HG03060 (cell line): ENCODE measurements around the gene STXBP3.
"Not testable (repeated sequence)": the region's sequence is repeated elsewhere in the genome, so short reads cannot be mapped to it uniquely, and the experiment has no call there.

ENCODE experiments used
- ATAC-seq: cut with Tn5 transposase; IDR thresholded peaks from one replicate; pipeline ENCODE4 v1.9.1; 2021; ENCODE audit warnings: low read depth, moderate number of reproducible peaks; ENCODE audit not compliant: unreplicated experiment

Gene STXBP3

DNA sequence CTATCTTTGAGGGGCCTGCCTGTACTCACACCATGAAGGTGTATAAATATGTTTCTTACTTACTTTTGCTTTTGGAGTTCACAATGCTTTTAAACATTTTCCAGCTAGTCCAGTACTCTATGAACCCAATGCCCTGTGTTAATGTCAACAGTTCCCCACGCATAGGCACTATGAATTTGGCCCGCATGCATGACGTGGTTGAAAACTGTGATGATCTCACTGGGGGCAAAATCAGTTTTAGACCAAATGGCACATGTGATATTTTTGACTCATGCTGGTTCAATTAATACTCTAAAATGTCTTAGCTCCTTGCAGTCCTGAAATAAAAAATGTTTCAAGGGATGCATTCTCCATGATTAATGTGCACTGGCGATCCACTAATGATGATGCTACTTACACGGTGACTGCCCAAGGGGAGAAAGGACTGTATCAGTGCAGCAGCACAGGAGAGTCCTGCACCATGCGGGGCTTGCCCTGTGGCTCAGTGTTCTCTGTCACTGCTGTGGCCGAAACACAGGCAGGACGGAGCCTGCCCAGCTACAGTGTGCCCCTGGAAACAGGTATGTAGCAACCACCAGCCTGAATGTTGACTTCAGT lies 18.0 kb upstream of the STXBP3 start:
- no peak for ATAC-seq

DNA sequence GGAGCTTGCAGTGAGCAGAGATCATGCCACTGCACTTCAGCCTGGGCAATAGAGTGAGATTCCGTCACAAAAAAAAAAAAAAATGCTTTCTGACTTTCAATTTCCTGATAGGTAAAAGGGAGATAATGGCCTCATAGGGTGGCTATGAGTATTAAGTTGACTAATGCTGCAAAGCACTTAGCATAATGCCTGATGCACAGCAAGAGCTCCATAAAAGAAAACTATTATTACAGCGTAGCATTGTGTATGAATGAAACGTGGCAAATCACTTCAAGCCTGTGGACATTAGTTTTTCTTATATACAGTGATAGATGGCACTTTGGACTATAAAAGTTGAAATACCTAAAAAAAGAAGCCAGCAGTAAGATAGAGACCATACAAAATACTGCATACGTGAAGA lies 17.0 kb upstream of the STXBP3 start:
- ATAC-seq, result no peak

DNA sequence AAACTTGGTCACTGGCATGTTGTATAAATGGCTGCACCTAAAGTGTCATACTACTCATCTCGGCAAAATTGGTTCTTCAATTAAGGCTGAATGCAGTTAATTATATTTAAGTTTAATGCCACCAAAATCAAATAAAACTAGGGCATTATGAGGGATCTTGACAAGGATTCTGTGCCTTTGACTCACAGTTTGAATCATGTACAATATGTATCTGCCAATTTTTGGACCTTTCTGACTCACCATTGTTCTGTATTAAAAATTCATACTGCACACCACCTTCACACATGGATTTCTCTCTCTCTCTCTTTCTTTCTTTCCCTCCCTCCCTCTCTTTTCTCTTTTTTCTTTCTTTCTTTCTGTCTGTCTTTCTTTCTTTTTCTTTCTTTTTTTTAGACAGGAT lies 14.1 kb upstream of the STXBP3 start:
- no peak for ATAC-seq

DNA sequence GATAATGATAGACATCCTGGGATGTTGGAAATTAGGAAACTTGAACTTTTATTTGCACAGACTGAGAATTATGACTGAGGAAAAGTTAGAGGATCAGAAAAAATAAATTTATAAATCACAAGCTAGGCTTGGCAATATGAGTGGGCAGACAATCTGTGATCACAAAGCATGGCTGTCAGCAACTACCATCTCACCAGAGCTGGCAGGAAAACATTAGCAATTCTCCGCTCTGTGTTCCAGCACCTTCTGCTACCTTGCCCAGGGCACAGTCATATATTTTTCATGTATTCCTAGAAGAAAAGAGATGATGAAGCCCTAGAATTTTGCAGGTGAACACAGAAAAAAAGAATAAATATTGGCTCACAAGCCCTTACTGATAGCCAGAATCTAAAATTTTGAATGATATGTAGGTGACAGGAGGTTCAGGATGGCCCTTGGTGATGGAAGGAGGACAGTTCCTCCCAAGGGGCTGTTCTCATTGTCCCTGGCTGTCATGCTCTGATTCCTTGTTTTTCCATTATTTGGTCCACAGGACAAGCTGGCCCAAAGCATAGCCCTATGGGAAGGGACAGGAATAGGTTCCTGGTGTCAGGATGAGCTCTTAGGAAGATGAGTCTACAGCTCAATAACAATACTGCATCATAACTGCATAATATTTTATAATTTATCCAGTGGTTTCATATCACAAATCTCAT lies 12.2 kb upstream of the STXBP3 start:
- ATAC-seq, result no peak

DNA sequence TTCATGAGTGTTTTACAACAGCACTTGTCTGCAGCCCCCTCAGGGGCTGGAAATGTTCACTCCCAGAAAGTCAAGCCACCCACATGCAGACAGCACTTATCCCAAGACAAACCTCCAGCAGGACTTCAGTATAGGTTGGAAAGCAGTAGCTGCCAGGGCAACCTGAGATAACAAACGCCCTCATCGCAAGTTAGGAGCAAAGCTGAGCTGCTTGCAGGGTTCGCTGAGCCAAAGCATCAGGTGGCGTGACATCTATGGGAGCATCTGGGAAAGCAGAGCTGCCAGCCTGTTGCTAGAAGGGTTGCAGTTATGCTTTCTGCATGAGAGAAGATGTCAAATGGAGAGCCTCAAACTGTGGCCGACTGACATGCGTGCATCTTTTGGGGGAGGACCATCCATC lies 4.2 kb upstream of the STXBP3 start:
- no peak for ATAC-seq

DNA sequence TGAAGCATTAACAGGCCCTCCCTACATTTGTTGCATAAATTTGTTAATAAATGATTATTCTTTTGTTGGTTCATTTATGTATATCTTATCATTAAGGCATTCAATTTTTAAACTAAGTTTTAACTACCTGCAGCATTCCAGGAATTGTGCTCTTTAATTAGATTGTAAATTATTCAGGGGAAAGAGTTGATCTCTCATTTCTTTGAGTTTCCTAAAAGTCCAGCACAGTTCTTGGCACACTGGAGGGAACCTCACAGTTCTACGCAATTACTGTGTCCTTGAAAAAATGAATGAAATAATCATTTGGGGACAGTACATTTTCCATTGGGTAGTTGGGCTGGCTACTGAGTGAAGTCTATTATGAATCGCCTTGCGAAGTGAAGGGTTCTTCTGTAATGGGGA lies 493 bp upstream of the STXBP3 start:
- no peak for ATAC-seq

DNA sequence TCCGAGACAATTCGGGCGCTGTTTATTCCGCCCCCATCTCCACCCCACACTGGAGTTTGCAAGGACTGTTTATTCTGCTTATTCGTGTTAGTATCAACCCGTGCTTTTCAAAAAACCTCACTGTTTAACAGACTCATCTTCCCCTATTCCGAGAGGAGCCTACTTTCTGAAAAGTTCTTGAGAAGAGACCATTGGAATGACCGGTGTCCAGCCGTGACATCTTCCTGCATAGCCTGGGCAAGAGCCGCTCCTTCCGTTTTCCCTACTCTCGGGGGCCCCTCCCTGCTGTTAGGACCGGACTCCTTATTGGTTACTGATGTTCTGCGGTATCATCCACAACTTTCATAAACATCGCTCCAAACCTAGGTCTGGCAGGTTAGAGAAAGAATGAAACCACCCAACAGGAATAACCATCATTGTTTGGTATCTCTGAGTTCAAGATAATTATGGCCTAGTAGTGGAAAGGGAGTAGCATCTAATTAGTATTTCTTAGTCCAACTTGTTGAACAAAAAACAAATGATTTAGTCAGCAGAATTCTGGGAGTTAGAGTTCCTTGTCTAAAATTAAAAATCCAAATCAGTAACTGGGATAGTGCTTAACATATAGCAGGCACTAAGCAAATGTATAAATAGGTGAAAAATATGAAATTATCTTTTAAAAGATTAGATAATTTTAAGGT lies 837 bp downstream of the STXBP3 start:
- no peak for ATAC-seq

DNA sequence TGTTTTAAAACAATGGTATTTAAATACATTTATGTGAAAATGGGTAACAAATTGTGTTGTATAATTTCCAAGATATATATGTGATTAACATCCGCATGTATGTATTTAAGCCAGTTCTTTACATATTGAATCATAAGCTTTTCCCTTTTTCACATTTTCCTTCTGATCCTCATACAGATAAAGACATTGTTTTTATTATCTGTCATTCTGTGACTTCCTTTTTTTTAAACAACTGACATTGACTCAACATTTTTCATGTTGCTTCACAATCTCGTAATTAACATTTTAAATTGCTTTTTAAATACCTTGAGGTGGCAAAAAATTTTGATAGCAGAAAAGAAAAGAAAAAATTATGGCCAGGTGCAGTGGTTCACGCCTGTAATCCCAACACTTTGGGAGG lies 1.4 kb downstream of the STXBP3 start:
- ATAC-seq, result no peak

DNA sequence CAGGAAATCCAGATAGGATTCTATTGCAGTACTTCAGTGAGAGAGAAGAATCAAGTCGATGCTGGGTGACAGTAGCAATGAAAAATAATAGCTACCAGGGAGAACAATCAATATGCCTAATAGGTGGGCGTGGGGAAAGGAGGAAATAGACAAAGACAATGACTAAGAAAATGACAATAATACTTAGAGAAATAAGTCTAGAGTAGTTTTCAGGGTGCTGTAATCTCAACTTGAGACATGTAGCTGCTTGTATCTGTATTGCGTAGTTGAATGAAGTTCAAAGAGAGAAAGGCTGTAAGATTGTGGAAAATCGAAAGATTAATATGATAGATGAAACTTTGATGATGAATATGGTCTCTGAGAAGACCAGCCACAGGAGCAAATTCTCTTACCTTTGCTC lies 2.6 kb downstream of the STXBP3 start:
- ATAC-seq, result no peak

DNA sequence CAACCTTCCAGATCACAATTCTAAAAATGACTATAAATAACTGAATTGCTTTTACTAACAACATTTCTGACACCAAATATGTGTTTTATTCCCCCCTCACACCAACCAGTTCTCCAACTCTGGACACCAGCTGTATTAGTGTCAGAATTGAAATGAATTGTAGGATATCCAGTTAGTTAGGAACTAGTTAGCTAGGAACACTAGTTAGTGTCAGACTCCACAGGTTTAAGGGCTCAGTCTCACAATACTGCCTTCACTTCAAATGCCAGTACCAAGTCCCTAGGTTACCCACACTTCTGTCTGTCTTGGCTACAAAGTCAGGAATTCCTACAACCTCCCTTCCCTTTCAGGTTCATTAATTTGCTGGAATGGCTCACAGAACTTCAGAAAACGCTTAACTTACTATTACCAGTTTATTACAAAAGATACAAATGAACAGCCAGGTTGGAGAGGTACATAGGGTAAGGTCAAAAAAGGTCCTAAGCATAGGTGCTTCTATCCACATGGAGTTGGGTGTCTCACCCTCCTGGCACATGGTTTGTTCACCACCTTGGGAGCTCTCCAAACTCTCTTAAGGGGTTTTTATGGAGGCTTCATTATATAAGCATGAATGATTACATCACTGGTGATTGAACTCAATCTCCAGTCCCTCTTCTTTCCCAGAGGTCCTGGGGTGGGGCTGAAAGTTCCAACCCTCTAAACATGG lies 4.2 kb downstream of the STXBP3 start:
- no peak for ATAC-seq

DNA sequence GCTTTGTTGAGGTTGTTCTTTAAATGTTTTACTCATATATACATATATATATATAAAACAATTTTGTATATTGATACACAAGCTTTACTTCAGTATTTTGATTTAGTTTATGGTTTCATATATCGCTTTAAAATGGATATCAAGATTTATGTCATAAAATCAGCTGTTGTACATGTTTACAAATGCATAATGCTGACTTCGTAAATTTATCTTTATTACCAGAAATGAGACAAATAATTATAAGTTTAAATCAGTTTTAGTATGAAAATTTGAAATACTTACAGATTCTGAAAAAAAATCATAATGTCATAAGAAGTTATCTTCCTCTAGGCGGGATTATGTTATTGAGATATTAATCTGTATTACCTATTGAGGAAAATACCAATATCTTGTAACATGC lies 6.9 kb downstream of the STXBP3 start:
- no peak for ATAC-seq

DNA sequence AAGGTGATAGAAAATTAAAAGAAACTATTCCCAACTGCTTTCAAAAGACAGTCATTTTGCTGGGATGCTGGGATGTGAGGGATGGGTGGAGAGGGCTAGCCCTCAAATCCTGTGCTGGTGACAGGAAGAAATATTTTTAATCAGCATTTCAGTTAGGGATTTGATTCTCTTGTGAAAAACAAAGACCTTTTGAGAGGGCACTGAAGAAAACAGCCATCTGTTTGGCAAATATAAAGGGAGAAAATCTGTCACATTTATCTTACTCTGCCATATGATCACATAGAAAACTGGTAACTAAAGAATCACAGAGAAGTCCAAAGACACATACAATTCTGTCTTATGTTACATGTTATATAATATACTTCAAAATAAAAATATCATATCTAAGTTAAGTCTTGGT lies 12.3 kb downstream of the STXBP3 start:
- ATAC-seq, result no peak

DNA sequence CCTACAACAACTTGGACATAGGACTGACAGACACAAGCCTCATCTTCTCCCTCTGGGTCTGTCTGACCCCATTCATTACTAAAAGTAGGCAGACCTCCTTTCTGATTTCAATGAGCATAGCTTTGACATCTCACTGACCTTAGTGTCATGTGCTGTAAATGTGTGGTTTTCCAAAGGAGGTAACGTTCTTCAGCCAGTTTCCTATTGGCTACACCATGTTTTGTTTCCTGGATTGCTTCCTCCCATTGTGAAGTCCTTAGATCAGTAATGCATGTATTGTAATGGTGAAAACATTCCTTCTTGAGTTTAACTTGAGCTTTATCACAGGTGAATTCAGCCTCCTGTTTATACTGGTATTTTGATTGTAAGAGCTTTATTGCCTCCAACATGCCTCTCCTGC lies 20.6 kb downstream of the STXBP3 start:
- ATAC-seq, result no peak

DNA sequence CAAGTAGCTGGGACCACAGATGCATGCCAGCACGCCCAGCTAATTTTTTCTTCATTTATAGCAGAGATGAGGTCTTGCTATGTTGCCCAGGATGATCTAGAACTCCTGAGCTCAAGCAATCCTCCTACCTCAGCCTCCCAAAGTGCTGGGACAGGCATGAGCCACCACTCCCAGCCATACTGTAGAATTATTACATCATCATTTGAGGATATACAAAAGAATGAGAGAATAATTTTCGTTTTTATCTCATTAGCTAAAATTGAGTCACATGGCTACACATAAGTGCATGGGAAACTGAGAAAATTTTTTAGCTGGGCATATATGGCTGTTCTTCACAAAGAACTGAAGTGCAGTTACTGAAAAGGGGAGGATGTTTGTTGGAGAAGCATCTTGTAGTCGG lies 21.2 kb downstream of the STXBP3 start:
- ATAC-seq, result no peak

DNA sequence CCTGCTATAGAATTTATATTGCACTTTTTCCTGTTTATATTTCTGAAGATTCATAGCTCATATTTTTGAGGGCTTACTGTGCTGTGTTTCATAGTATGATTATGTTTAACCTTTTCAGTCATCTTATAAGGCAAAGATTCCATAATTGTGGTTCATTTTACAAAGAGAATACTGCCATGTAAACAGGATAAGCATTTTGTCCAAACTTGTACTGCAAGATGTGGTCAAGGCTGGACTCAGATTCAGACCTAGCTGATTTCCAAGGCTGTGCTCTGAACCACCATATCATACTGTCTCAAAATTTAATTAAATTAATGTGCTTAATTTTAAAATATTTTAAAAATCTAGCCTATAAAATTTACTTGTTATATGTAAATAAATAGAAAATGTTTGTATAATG lies 31.4 kb downstream of the STXBP3 start:
- no peak for ATAC-seq

DNA sequence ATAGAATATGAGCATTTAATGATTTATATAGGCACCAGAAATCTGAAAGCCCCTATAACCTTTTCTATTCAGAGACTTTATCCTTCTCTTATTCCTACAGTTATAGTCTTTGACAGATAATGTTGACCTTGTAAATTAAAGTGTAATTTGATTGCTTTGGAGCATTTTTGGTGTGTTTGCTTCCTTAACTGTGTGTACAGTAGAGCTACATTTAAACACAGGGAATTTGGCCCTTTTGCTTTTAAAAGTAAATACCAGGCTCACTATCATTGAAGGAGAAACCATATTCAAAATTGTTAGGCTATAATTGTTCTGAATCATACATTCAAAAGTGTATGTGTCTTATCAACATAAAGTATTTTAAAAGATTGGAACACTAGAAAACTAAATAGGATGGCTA lies 33.0 kb downstream of the STXBP3 start:
- ATAC-seq, result no peak

DNA sequence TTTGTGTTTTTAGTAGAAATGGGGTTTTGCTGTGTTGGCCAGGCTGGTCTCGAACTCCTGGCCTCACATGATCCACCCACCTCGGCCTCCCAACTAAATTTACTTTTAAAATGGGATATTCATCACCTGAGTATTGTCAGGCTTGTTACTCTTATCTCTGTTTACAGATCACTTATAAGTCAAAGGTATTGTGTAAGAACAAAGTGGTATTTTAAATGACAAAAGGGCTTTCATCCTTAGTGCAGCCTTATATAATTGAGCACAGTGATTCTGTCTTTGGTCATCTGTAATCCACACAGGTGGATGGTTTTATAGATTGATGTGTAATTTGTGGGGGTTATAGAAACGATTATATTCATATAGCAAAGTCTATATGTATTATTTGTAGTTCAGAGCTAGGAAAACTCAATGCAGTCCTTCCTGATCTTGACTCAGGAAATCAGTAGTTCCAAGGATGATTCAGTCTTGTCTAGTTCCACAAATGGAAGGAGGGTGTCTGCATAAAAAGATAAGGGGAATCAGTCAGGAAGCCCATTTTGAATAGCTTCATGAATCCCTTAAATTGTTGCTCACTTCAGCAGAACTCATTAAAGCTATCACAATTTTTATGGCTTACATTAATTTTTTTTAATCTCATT lies 34.6 kb downstream of the STXBP3 start:
- no peak for ATAC-seq

DNA sequence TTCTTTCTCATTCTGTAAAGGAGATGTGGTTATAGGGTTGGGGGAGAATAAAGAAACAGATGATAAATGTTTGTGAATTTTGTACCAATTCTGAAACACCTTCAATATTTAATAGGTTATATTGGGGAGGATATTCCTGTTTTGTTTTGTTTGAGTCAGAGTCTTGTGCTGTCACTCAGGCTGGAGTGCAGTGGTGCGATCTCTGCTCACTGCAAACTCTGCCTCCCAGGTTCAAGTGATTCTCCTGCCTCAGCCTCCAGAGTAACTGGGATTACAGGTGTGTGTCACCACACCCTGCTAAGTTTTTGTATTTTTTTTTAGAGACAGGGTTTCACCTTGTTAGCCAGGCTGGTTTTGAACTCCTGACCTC lies 35.1 kb downstream of the STXBP3 start:
- ATAC-seq, result not testable (repeated sequence)

DNA sequence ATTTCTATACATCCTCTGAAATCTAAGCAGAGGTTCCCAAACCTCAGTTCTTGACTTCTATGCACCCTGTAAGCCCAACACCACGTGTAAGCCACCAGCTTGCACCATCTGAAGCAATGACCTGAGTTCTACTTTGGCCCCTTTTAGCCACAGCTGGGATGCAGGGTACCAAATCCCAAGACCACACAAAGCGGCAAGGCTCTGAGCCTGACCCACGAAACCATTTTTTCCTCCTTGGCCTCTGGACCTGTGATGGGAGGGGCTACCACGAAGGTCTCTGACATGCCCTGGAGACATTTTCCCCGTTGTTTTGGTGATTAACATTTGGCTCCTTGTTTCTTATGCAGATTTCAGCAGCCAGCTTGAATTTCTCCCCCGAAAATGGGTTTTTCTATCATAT lies 38.8 kb downstream of the STXBP3 start:
- ATAC-seq, result no peak

DNA sequence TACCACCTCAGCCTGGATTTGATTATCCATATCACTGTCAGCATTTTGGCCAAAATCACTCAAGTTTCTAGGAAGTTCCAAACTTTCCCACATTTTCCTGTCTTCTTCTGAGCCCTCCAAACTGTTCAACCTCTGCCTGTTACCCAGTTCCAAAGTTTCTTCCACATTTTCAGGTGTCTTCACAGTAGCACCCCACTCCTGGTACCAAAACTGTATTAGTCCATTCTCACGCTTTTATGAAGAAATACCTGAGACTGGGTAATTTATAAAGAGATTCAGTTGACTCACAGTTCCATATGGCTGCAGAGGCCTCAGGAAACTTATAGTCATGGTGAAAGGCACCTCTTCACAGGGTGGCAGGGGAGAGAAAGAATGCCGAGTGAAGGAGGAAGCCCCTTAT lies 39.4 kb downstream of the STXBP3 start:
- ATAC-seq, result no peak

DNA sequence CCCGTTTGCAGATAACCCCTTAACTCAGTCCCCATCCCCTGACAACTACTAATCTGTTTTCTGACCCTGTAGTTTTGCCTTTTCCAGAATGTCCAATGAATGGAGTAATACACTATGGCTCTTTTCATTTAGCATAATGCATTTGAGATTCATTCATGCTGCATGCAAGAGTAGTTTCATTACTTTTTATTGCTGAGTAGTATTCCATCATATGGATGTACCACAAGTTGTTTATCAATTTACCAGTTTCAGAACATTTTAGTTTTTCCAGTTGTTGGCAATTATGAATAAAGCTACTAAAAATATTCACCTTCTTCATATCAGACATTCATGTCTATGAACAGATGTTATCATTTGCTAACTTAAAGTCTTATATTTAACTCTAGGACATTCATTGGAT lies 45.3 kb downstream of the STXBP3 start:
- ATAC-seq, result no peak
